HepG2 (cell line): ENCODE measurements around the gene GOLPH3. TPM values are rescaled to one million over a fixed set of nuclear protein-coding genes. Genes with fewer than 3 reads are reported as not detected.

Experiments
- BORCS8-MEF2B ChIP-seq: sonication (generic); formaldehyde crosslinking; IDR thresholded peaks from 2 replicates; pipeline ENCODE4 v1.8.0; 2022; ENCODE audit warnings: mild to moderate bottlenecking, missing genetic modification reagents
- FOXK2 ChIP-seq: fragments of 450-650 bp; IDR thresholded peaks from 2 replicates; pipeline ENCODE4 v1.6.1; 2016
- KDM6A ChIP-seq: IDR thresholded peaks from 2 replicates; pipeline ENCODE4 v1.6.1; 2016; ENCODE audit warnings: low read depth
- MEIS1 ChIP-seq: sonication (generic); formaldehyde crosslinking; IDR thresholded peaks from 2 replicates; pipeline ENCODE4 v1.9.0; 2021; ENCODE audit warnings: mild to moderate bottlenecking, missing genetic modification reagents, moderate library complexity, borderline replicate concordance
- MTA1 ChIP-seq: sonication (generic); formaldehyde crosslinking; IDR thresholded peaks from 2 replicates; pipeline ENCODE4 v1.4.0; 2020; ENCODE audit warnings: missing genetic modification reagents, mild to moderate bottlenecking, borderline replicate concordance
- NCOA2 ChIP-seq: sonication (generic); formaldehyde crosslinking; IDR thresholded peaks from 2 replicates; pipeline ENCODE4 v1.8.0; 2022; ENCODE audit warnings: inconsistent platforms
- RBM39 ChIP-seq: fragments of 200-400 bp; formaldehyde crosslinking; IDR thresholded peaks from one replicate; pipeline ENCODE4 v1.6.1; 2018; ENCODE audit warnings: antibody characterized with exemption, mild to moderate bottlenecking, low read depth, low read length; ENCODE audit not compliant: poor library complexity, severe bottlenecking
- SMAD1 ChIP-seq: sonication (generic); formaldehyde crosslinking; IDR thresholded peaks from 2 replicates; pipeline ENCODE4 v1.4.0; 2020; ENCODE audit warnings: missing genetic modification reagents, low read depth, mild to moderate bottlenecking, borderline replicate concordance
- SYNCRIP ChIP-seq: fragments of 200-400 bp; formaldehyde crosslinking; IDR thresholded peaks from 2 replicates; pipeline ENCODE4 v1.6.1; 2018; ENCODE audit warnings: mild to moderate bottlenecking, low read depth, low read length; ENCODE audit not compliant: insufficient read depth
- TARDBP ChIP-seq: sonication (generic); formaldehyde crosslinking; IDR thresholded peaks from 2 replicates; pipeline ENCODE4 v1.8.0; 2022; ENCODE audit warnings: mild to moderate bottlenecking, missing genetic modification reagents
- ZBTB8A ChIP-seq: sonication (generic); formaldehyde crosslinking; IDR thresholded peaks from 2 replicates; pipeline ENCODE4 v1.4.0; 2020; ENCODE audit warnings: mild to moderate bottlenecking, low read depth, missing genetic modification reagents, borderline replicate concordance
- ZEB1 ChIP-seq: IDR thresholded peaks from 2 replicates; pipeline ENCODE4 v1.6.1; 2012; ENCODE audit warnings: mild to moderate bottlenecking, low read depth, inconsistent platforms; ENCODE audit not compliant: insufficient replicate concordance
- ZNF530 ChIP-seq: sonication (generic); formaldehyde crosslinking; IDR thresholded peaks from 2 replicates; pipeline ENCODE4 v1.5.0; 2020; ENCODE audit warnings: low read depth, mild to moderate bottlenecking, missing genetic modification reagents
- ZNF569 ChIP-seq: sonication (generic); formaldehyde crosslinking; IDR thresholded peaks from 2 replicates; pipeline ENCODE4 v1.5.0; 2020; ENCODE audit warnings: mild to moderate bottlenecking, missing genetic modification reagents, moderate library complexity, borderline replicate concordance
- ZNF577 ChIP-seq: sonication (generic); formaldehyde crosslinking; IDR thresholded peaks from 2 replicates; pipeline ENCODE4 v1.4.0; 2020; ENCODE audit warnings: mild to moderate bottlenecking, low read depth, missing genetic modification reagents, borderline replicate concordance
- ZNF674 ChIP-seq: sonication (generic); formaldehyde crosslinking; IDR thresholded peaks from 2 replicates; pipeline ENCODE4 v1.5.0; 2020; ENCODE audit warnings: low read depth, mild to moderate bottlenecking, missing genetic modification reagents
- ZNF878 ChIP-seq: sonication (generic); formaldehyde crosslinking; IDR thresholded peaks from 2 replicates; pipeline ENCODE4 v1.8.1; 2023; ENCODE audit warnings: mild to moderate bottlenecking, missing genetic modification reagents, moderate library complexity
- ZSCAN12 ChIP-seq: sonication (generic); formaldehyde crosslinking; IDR thresholded peaks from 2 replicates; pipeline ENCODE4 v1.9.0; 2021; ENCODE audit warnings: mild to moderate bottlenecking, missing genetic modification reagents
- polyA plus RNA-seq, 8 experiments: library from polyadenylated mRNA; depleted of rRNA in 3 of 8; stranded (reverse) in 7 of 8; unstranded in 1 of 8; fragments of >200 nt; fragmentation: Illumina TruSeq in 4 of 8; extraction: Trizol in 4 of 8; gene quantifications; 2 replicates each; pipeline versions ENCODE4 v1.2.1 to v1.2.3, GENCODE V29; 2011 to 2016; ENCODE audit warnings: low read depth in 4 of 8, missing spikeins in 1 of 8, mixed read lengths in 1 of 8; ENCODE audit not compliant: insufficient read depth in 1 of 8
- total RNA-seq, 5 experiments: library from RNA; depleted of rRNA; stranded (reverse); fragments of >200 nt; fragmentation: Illumina TruSeq; extraction: Trizol; gene quantifications; 2 replicates each; pipeline ENCODE4 v1.2.3, GENCODE V29; 2016; ENCODE audit warnings: low read depth in 1 of 5
- TF ChIP-seq, protein P1 (sequence below): IDR thresholded peaks from 2 replicates; pipeline ENCODE4 v1.6.1; 2016; ENCODE audit warnings: control low read depth
- TF ChIP-seq, protein P2 (sequence below): fragments of 450-650 bp; IDR thresholded peaks from 2 replicates; pipeline ENCODE4 v1.6.1; 2016
- TF ChIP-seq, protein P3 (sequence below): sonication (generic); formaldehyde crosslinking; IDR thresholded peaks from 2 replicates; pipeline ENCODE4 v1.4.0; 2020; ENCODE audit warnings: missing genetic modification reagents, low read depth, mild to moderate bottlenecking, borderline replicate concordance
- TF ChIP-seq, protein P4 (sequence below): sonication (generic); formaldehyde crosslinking; conservative IDR thresholded peaks from 2 replicates; pipeline ENCODE4 v1.4.0; 2020; ENCODE audit warnings: missing genetic modification reagents

Gene GOLPH3
- total and polyA plus RNA-seq, 2 of the 13 experiments (the other 11 are each of a cell fraction or from before 2014, with no cell fraction given), result 59.5 to 84.5 TPM

DNA sequence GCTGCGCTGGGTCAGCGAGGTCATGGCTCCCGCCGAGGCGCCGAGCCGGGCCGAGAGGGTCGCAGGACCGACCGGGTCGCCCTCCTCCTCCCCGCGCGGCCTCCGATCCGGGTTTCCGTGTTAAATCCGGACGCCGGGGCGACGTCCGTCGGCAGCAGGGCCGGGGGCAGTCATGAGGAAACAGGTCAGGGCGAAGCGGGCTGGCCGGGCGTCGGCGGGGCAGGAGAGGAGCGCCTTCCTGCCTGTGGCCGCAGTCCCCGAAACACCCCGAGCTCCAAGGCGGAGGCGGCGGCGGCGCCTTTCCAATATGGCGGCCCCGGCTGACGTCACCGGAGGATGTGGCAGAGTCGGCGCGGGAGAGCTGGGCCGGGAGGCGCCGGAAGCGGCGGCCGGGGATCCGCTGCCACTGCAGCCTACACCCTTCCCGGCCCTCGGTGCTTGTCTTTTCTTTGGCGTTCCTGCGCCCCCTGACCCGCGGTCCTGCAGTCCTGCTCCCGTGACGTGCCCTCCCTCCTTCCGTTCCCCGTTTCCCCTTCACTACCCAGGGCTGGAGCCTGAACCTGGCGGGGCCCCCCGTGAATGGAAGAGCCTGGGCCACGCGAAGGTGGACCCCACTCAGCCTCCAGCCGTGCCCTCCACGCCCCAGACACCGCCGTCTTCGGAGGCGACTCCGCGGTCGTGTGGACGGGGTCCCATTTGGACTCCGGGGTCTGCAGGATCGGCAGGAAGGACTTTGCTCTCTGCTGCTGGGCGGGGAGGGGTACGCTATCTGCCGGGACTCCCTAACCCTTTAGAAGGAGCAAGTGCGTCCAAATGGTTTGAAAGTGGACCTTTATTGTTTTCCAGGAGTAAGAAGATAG, at the start of gene GOLPH3 (continued):
- TF ChIP-seq, protein P1, sequence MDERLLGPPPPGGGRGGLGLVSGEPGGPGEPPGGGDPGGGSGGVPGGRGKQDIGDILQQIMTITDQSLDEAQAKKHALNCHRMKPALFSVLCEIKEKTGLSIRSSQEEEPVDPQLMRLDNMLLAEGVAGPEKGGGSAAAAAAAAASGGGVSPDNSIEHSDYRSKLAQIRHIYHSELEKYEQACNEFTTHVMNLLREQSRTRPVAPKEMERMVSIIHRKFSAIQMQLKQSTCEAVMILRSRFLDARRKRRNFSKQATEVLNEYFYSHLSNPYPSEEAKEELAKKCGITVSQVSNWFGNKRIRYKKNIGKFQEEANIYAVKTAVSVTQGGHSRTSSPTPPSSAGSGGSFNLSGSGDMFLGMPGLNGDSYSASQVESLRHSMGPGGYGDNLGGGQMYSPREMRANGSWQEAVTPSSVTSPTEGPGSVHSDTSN, result no peak
- TF ChIP-seq ZNF878 (no peak), RBM39 (peak; percentile 95), KDM6A (CRISPR knock-in tag) (0 out of 2 replicates have a peak, but pooled peaks have one; percentile 21), TARDBP (peak; percentile 60; the same call in 1 of the 2 replicates), SYNCRIP (no peak), NCOA2 (CRISPR knock-in tag) (peak; percentile 49; the same call in 1 of the 2 replicates), FOXK2 (no peak), ZBTB8A (no peak; the same call in 1 of the 2 replicates), ZNF530 (CRISPR knock-in tag) (no peak), ZSCAN12 (CRISPR knock-in tag) (no peak), SMAD1 (CRISPR knock-in tag) (peak; percentile 84; the same call in 1 of the 2 replicates), MEIS1 (peak; percentile 32; the same call in 1 of the 2 replicates), BORCS8-MEF2B (CRISPR knock-in tag) (peak; percentile 77), ZNF674 (CRISPR knock-in tag) (no peak), MTA1 (peak; percentile 83; the same call in 1 of the 2 replicates), ZEB1 (no peak), ZNF569 (CRISPR knock-in tag) (peak; percentile 90; the same call in 1 of the 2 replicates), ZNF577 (CRISPR knock-in tag) (no peak)
- TF ChIP-seq, protein P2, sequence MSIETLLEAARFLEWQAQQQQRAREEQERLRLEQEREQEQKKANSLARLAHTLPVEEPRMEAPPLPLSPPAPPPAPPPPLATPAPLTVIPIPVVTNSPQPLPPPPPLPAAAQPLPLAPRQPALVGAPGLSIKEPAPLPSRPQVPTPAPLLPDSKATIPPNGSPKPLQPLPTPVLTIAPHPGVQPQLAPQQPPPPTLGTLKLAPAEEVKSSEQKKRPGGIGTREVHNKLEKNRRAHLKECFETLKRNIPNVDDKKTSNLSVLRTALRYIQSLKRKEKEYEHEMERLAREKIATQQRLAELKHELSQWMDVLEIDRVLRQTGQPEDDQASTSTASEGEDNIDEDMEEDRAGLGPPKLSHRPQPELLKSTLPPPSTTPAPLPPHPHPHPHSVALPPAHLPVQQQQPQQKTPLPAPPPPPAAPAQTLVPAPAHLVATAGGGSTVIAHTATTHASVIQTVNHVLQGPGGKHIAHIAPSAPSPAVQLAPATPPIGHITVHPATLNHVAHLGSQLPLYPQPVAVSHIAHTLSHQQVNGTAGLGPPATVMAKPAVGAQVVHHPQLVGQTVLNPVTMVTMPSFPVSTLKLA, result no peak
- TF ChIP-seq, protein P3, sequence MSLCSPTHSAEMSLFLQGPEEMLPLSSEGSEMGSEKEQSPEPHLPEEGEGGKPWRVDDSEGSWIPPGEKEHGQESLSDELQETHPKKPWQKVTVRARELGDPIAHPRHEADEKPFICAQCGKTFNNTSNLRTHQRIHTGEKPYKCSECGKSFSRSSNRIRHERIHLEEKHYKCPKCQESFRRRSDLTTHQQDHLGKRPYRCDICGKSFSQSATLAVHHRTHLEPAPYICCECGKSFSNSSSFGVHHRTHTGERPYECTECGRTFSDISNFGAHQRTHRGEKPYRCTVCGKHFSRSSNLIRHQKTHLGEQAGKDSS, result no peak; the same call in 1 of the 2 replicates
- TF ChIP-seq, protein P4, sequence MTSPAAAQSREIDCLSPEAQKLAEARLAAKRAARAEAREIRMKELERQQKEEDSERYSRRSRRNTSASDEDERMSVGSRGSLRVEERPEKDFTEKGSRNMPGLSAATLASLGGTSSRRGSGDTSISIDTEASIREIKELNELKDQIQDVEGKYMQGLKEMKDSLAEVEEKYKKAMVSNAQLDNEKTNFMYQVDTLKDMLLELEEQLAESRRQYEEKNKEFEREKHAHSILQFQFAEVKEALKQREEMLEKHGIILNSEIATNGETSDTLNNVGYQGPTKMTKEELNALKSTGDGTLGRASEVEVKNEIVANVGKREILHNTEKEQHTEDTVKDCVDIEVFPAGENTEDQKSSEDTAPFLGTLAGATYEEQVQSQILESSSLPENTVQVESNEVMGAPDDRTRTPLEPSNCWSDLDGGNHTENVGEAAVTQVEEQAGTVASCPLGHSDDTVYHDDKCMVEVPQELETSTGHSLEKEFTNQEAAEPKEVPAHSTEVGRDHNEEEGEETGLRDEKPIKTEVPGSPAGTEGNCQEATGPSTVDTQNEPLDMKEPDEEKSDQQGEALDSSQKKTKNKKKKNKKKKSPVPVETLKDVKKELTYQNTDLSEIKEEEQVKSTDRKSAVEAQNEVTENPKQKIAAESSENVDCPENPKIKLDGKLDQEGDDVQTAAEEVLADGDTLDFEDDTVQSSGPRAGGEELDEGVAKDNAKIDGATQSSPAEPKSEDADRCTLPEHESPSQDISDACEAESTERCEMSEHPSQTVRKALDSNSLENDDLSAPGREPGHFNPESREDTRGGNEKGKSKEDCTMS (CRISPR knock-in tag), result no peak
